ENCODE results near the gene PRRC2C.
"Not testable (repeated sequence)": the region's sequence is repeated elsewhere in the genome, so short reads cannot be mapped to it uniquely, and the experiment has no call there.

The PRRC2C gene

GRCh38 chr1:171588230-171588629 is 102.9 kb downstream of the PRRC2C start:
- no peak for DNase-seq

GRCh38 chr1:171590022-171590421 is 104.7 kb downstream of the PRRC2C start:
- no peak for DNase-seq

- peak in 1 of 3 donors; percentile 13 for DNase-seq
Observed at GRCh38 chr1:171595324-171595723, 110.0 kb downstream of the PRRC2C start.

GRCh38 chr1:171596119-171596518 is 110.8 kb downstream of the PRRC2C start:
- DNase-seq = no peak

- DNase-seq = no peak
Observed at GRCh38 chr1:171596705-171597104, 111.4 kb downstream of the PRRC2C start.

- DNase-seq = no peak
Observed at GRCh38 chr1:171597203-171597602, 111.9 kb downstream of the PRRC2C start.

- DNase-seq = not testable (repeated sequence)
Observed at GRCh38 chr1:171600310-171600709, 115.0 kb downstream of the PRRC2C start.

GRCh38 chr1:171600862-171601261 is 115.5 kb downstream of the PRRC2C start:
- no peak for DNase-seq

GRCh38 chr1:171603042-171603441 is 117.7 kb downstream of the PRRC2C start:
- DNase-seq = not testable (repeated sequence)

- DNase-seq = no peak
Observed at GRCh38 chr1:171606402-171606941, 121.1 kb downstream of the PRRC2C start.

- peak; percentile 21 to 34 (median 25) for DNase-seq
Observed at GRCh38 chr1:171610385-171610784, 125.1 kb downstream of the PRRC2C start.

GRCh38 chr1:171611306-171611705 is 126.0 kb downstream of the PRRC2C start:
- DNase-seq = no peak

GRCh38 chr1:171613282-171613681 is 128.0 kb downstream of the PRRC2C start:
- DNase-seq = no peak

- not testable (repeated sequence) for DNase-seq
Observed at GRCh38 chr1:171615122-171615906, 130.0 kb downstream of the PRRC2C start.

GRCh38 chr1:171616586-171616985 is 131.3 kb downstream of the PRRC2C start:
- DNase-seq = no peak

- no peak for DNase-seq
Observed at GRCh38 chr1:171622152-171622462, 136.8 kb downstream of the PRRC2C start, which contains the start of gene MYOCOS. Gene MYOCOS, plus strand, starts transcription at chr1:171622243. Its CDS starts 1,641 bp downstream, at chr1:171623884.

GRCh38 chr1:171623651-171624331 is 138.5 kb downstream of the PRRC2C start:
- DNase-seq = peak in 2 of 3 donors; percentile 8 to 30

- DNase-seq = no peak
Observed at GRCh38 chr1:171625225-171625624, 139.9 kb downstream of the PRRC2C start.

GRCh38 chr1:171627020-171627419 is 141.7 kb downstream of the PRRC2C start:
- DNase-seq = no peak

GRCh38 chr1:171628225-171628624 is 142.9 kb downstream of the PRRC2C start:
- no peak for DNase-seq

- DNase-seq = no peak
Observed at GRCh38 chr1:171635661-171636060, 150.3 kb downstream of the PRRC2C start.

- DNase-seq = no peak
Observed at GRCh38 chr1:171636141-171636540, 150.8 kb downstream of the PRRC2C start.

GRCh38 chr1:171637928-171638576 is 152.7 kb downstream of the PRRC2C start:
- no peak for DNase-seq
